Raji (cell line): ENCODE results near the gene ZFY.

ENCODE experiments used
- POLR2A ChIP-seq: IDR thresholded peaks from 2 replicates; pipeline ENCODE4 v1.6.1; 2011; ENCODE audit warnings: low read depth, low read length, control low read depth; ENCODE audit not compliant: insufficient read depth

The ZFY gene

GRCh38 chrY:2954735-2955134 lies 19.6 kb downstream of the ZFY start:
- TF ChIP-seq POLR2A = no peak

GRCh38 chrY:2955561-2955960 lies 20.4 kb downstream of the ZFY start:
- no peak for TF ChIP-seq POLR2A

GRCh38 chrY:2962061-2962460 lies 26.9 kb downstream of the ZFY start:
- no peak for TF ChIP-seq POLR2A

GRCh38 chrY:2964814-2965213 lies 29.6 kb downstream of the ZFY start:
- TF ChIP-seq POLR2A = no peak

- TF ChIP-seq POLR2A = no peak
Measured at GRCh38 chrY:2965629-2966028, 30.4 kb downstream of the ZFY start.

GRCh38 chrY:2969561-2969960 lies 34.4 kb downstream of the ZFY start:
- TF ChIP-seq POLR2A = no peak

DNA sequence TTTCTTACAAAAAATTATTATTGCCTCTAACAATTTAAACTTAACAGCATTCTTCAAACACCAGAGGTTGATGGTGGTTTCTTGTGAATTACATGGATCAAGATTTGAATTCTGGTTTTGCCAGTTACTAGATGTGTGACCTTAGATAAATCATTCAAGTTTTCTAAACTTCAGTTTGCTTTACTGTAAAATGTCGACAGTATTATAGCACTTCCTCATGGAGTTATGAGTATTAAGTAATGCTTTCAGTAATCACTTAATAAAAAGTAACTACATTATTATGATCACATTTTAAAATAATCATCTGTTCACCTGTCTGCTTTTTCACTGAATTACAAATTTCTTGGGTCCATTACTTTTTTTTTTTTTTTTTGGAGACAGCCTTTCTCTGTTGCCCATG lies 37.5 kb downstream of the ZFY start:
- no peak for TF ChIP-seq POLR2A

GRCh38 chrY:2973110-2973751 lies 38.0 kb downstream of the ZFY start:
- no peak for TF ChIP-seq POLR2A

- TF ChIP-seq POLR2A = no peak
Measured at GRCh38 chrY:2979283-2979682, 44.1 kb downstream of the ZFY start.

GRCh38 chrY:2984491-2984890 lies 49.3 kb downstream of the ZFY start:
- TF ChIP-seq POLR2A = no peak

DNA sequence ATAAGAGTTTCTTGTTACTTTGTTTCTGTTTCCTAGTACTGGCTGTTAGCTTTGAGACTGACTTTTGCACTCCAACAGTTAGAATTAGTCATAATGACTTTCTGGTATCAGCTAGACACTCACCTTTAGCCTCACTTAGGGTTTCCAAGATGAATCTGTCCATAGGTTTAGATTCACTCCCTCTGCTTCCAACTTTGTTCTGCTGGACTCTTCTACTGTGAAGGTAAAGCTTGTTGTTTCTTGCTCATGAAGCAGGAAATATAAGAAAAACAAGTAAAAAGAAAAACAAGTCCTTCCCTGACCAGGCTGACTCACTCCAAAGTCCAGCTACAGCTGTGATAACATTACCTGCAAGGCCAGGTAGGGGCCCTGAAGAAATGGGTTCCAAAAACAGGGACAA lies 67.0 kb downstream of the ZFY start:
- TF ChIP-seq POLR2A = no peak

DNA sequence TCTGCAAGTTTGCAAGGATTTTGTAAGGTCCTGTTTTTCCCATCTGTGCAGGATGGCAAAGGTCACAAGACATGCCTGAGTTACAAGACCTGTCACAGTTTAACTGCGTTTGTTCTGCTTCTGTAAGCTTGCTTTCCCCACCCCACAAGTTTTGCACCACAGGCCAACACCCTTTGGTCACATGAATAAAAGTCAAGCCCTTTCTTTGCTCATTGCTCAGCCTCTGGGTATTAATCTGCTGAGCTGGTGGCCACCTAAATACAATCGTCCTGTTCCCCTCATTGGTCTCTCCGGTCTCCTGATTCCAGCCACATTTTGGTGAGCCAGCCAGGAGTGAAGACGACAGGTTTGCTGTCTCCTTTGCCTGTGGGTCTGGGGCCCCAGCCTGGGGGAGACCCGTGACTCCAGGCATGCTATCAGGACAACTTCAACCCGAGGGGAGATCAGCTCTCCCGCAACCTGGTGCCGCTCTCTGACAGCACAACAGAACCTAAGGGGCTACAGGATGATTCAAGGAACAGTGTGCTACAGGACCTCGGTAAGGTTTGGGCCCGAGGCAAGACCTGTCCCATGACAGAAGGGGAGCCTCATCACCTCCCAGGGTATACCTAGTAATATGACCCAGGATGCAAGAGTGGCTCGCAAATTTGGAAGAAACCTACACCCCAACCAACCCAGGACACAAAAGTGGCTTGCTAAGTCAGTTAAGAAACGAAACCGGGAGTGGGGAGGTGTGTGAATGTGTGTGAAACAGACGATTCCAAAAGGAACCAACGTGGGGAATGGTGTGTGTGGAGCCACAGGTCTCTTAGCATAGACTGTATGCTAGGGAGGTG lies 67.7 kb downstream of the ZFY start:
- TF ChIP-seq POLR2A = no peak

DNA sequence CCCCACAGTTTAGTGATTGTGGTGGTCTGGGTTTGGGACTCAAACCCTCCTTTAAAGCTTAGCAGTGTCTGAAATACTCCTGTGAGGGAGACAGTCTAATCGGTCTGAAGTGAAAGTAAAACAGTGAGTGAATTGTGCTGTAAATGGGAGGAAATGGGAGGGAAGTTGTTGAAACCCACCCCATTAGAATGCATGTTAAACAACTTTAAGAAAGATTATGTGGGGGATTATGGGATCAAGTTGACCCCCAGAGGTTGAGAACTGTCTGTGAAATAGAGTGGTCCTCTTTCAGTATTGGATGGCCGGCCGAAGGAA lies 68.3 kb downstream of the ZFY start:
- TF ChIP-seq POLR2A = no peak

DNA sequence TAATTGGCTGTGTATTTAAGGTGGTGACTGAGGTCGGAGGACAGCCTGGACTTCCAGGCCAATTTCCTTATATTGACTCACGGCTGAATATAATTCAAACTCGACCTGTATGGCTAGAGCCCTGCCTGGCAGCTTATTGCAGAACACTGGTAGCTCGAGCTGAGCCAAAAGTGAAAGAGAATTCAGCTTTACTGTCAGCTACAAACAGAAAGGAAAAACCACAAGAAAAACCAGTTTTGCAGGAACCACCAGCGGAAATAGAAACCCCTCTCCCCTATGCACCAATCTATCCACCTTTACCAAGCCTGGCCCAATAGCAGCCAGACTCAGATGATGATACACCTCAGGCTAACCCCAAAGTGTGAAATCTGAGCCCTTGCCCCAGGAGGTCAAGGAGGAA lies 68.7 kb downstream of the ZFY start:
- TF ChIP-seq POLR2A = no peak

DNA sequence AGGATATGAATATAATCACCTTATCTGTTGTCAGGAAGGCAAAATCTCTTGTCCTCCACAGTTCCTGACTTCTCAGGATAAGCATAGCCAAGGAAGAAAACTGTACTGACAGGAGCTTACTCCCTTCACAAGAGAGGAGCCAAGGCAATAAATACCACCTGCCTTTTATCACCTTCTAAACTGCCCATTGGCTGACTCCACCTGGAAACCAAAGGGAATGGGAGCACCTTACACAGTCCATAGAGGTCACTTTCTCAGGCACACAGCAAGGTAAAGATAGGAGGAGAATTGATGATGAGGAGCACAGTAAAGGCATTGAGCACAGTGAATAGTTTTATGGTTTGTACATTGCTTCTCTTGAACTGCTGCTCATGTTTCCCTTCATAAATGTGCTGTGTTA lies 72.8 kb downstream of the ZFY start:
- TF ChIP-seq POLR2A = no peak

GRCh38 chrY:3012226-3012625 lies 77.0 kb downstream of the ZFY start:
- no peak for TF ChIP-seq POLR2A

DNA sequence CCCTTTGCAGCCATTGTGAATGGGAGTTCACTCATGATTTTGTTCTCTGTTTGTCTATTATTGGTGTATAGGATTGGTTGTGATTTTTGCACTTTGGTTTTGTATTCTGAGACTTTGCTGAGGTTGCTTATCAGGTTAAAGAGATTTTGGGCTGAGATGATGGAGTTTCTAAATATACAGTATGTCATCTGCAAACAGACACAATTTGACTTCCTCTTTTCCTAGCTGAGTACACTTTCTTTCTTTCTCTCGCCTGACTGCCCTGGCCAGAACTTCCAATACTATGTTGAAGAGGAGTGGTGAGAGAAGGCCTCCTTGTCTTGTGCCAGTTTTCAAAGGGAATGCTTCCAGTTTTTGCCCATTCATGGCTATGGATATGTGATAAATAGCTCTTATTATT lies 81.4 kb downstream of the ZFY start:
- no peak for TF ChIP-seq POLR2A
